Cardiac muscle cell (in vitro differentiated cells and primary cell): ENCODE data around the gene SYT11. TPM values are rescaled to one million over a fixed set of nuclear protein-coding genes. Genes with fewer than 3 reads are reported as not detected.
A peak's percentile ranks its signal among the peaks of the same experiment; 100 is the strongest.

ENCODE experiments used
- DNase-seq, 2 donors: peaks; one replicate each; pipeline versions ENCODE4 v3.0.0 to v3.0.0-alpha.2; 2010 to 2017; ENCODE audit warnings: low read depth in 1 of 2, low spot score in 1 of 2
- H3K27ac ChIP-seq: fragments of 200-600 bp; sonication (generic); 2 replicates; pipeline ENCODE4 v1.5.1; 2016
- H3K27me3 ChIP-seq: fragments of 200-600 bp; sonication (generic); 2 replicates; pipeline ENCODE4 v1.6.0; 2016; ENCODE audit warnings: control low read depth
- H3K36me3 ChIP-seq: fragments of 200-600 bp; sonication (generic); 2 replicates; pipeline ENCODE4 v1.5.1; 2016; ENCODE audit warnings: control low read depth
- H3K4me1 ChIP-seq: fragments of 200-600 bp; sonication (generic); 2 replicates; pipeline ENCODE4 v1.8.1; 2017; ENCODE audit warnings: low read depth, mild to moderate bottlenecking, mixed run types
- H3K4me3 ChIP-seq: fragments of 200-600 bp; sonication (generic); 2 replicates; pipeline ENCODE4 v1.5.1; 2016; ENCODE audit warnings: mild to moderate bottlenecking
- H3K9me3 ChIP-seq: fragments of 200-600 bp; sonication (generic); 2 replicates; pipeline ENCODE4 v1.5.1; 2017; ENCODE audit warnings: low read depth, mild to moderate bottlenecking, control low read depth
- CTCF ChIP-seq: IDR thresholded peaks from 2 replicates; pipeline ENCODE4 v1.5.1; 2012; ENCODE audit warnings: low read depth, mild to moderate bottlenecking, low read length
- polyA plus RNA-seq: library from polyadenylated mRNA; unstranded; fragments of >200 nt; fragmentation: Nextera tagmentation; extraction: Ambion mirVana; gene quantifications from 2 replicates; pipeline ENCODE4 v1.2.1, GENCODE V29; 2016
- total RNA-seq: library from RNA; depleted of rRNA; stranded (reverse); fragments of >200 nt; gene quantifications from 2 replicates; pipeline ENCODE4 v1.2.3, GENCODE V29; 2016

Gene SYT11
- total and polyA plus RNA-seq, 2 experiments from 2014 or later = 2.3 to 2.5 TPM

GRCh38 chr1:155858800-155859233 lies 550 bp upstream of the SYT11 start:
- H3K27me3 ChIP-seq = peaks cover 12% of the 10 kb centered on the region
- H3K4me1 ChIP-seq = peaks cover 6% of the 10 kb centered on the region
- no peaks in the 10 kb centered on the region for H3K9me3 ChIP-seq
- H3K36me3 ChIP-seq = peaks cover 6% of the 10 kb centered on the region
- TF ChIP-seq CTCF = no peak
- DNase-seq = peak in 1 of 2 donors; percentile 68
- H3K4me3 ChIP-seq = peak overlapping the region; percentile 28
- H3K27ac ChIP-seq = no peak overlapping the region

GRCh38 chr1:155859881-155860871 lies 809 bp downstream of the SYT11 start:
- Histone ChIP-seq H3K4me3 (no peak overlapping the region), H3K36me3 (no peaks in the 10 kb centered on the region), H3K9me3 (no peaks in the 10 kb centered on the region), H3K27me3 (peaks cover 12% of the 10 kb centered on the region), H3K27ac (peak overlapping the region; percentile 44), H3K4me1 (peaks cover 6% of the 10 kb centered on the region)
- TF ChIP-seq CTCF = no peak
- DNase-seq = peak; percentile 34 to 89

GRCh38 chr1:155860970-155861510 lies 1.7 kb downstream of the SYT11 start:
- H3K36me3 ChIP-seq = no peaks in the 10 kb centered on the region
- peaks cover 4% of the 10 kb centered on the region for H3K4me1 ChIP-seq
- no peak overlapping the region for H3K4me3 ChIP-seq
- peaks cover 12% of the 10 kb centered on the region for H3K27me3 ChIP-seq
- peak overlapping the region; percentile 44 for H3K27ac ChIP-seq
- DNase-seq = no peak
- TF ChIP-seq CTCF = no peak
- H3K9me3 ChIP-seq = no peaks in the 10 kb centered on the region

- no peak overlapping the region for H3K4me3 ChIP-seq
- H3K4me1 ChIP-seq = no peaks in the 10 kb centered on the region
- no peaks in the 10 kb centered on the region for H3K36me3 ChIP-seq
- H3K9me3 ChIP-seq = no peaks in the 10 kb centered on the region
- no peak for TF ChIP-seq CTCF
- no peak overlapping the region for H3K27ac ChIP-seq
- DNase-seq = no peak
- peaks cover 12% of the 10 kb centered on the region for H3K27me3 ChIP-seq
Measured at GRCh38 chr1:155861896-155862295, 2.5 kb downstream of the SYT11 start.

GRCh38 chr1:155864393-155864792 lies 5.0 kb downstream of the SYT11 start:
- Histone ChIP-seq H3K27ac (no peak overlapping the region), H3K9me3 (no peaks in the 10 kb centered on the region), H3K4me1 (no peaks in the 10 kb centered on the region), H3K27me3 (peaks cover 12% of the 10 kb centered on the region), H3K4me3 (no peak overlapping the region), H3K36me3 (no peaks in the 10 kb centered on the region)
- DNase-seq = no peak
- TF ChIP-seq CTCF = no peak
